HG03060 (cell line): ENCODE data around the gene TMEM184B.

Experiments
- ATAC-seq: cut with Tn5 transposase; IDR thresholded peaks from one replicate; pipeline ENCODE4 v1.9.1; 2021; ENCODE audit warnings: low read depth, moderate number of reproducible peaks; ENCODE audit not compliant: unreplicated experiment

The TMEM184B gene

DNA sequence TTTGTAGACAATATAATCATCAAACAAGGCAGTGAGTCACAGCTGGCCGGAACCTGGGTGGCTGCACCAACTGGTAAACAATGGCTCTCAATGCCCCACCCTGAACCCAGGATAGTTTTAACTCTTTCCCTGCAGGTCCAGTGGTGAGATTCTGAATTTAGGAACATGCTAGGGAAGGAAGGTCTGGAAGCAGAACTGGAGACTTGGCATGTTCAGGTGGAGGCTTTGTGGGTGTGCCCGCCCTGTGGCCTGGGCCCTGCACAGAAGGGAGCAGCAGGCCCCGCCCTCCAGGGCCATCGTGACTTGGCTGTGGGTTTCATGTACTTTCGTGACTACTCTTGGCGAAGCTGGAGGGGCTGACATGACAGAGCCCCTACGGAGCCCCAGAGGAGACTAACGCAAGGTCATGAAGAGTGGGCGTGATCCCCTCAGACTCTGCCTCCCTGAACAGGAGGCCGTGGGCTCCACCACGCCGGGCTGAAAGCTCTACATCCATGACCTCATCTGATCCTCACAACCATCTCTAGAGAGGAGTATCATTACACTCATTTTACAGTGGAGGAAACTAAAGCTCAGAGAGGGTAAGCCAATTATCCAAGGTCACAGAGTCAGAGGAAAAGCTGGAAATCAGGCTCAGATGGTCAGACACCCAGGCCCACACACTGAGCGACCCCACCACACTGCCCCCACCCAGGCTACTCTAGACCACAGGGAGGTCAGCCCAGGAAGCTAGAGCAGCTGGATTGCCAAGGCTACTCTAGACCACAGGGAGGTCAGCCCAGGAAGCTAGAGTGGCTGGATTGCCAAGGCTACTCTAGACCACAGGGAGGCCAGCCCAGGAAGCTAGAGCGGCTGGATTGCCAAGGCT lies 43.7 kb downstream of the TMEM184B start:
- no peak for ATAC-seq

DNA sequence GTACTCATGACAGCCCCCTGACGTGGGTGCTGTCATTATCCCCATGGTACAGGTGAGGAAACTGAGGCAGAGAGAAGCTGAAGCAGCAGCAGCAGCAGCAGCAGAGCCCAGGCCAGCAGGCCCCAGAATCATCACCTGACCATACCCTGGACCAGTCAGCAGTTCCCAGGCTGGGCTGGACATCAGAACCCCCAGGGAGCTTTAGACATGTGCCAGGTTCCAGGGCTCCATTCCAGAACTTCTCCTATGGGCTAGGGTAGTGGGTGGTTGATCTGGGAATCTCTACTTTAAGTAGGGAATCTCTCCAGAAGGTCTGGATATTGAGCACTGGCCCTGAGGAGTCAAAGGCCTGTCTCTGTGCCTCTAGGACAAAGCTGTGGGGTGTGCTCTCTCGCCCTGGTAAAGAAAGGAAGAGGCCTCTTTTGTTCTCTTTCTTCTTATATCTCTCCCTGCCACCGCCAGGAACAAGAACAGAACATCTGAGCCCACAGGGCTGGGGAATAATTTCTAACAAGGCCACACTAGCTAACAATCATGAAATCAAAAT lies 44.4 kb downstream of the TMEM184B start:
- ATAC-seq, result no peak

DNA sequence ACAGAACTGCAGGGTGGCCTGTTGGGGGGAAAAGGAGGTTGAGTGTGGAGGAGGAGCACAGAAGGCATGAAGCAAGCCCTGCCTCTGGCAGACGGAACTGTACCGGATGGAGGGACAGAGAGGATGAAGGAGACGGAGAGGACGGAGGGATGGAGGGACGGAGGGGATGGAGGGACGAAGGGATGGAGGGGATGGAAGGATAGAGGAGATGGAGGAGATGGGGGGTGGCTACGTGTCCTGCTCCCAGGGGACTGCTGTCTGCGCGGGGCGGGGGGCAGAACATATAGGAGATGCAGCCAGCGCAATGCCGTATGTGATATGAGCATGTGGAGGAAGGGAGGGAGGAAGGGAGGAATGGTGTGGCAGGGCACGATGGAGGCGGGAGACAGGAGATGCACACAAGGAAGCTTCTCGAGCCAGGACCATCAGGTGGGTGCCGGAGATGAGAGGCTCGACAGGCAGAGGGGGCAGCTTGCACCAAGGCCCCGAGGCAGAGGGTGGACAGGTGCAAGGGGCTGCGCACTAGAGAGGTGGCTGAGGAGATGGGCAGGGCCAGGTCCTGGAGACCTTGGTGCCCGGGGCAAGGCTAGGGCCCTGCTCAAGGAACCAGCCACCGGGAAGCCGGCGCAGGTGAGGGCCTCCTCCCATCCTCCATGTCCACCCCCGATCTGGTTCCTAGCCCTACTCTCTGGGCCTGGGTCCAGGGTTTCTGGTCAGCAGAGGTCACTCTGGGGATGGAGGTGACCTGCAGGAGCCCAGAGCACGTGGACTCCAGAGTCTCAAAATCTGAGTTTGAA lies 45.8 kb downstream of the TMEM184B start:
- no peak for ATAC-seq

DNA sequence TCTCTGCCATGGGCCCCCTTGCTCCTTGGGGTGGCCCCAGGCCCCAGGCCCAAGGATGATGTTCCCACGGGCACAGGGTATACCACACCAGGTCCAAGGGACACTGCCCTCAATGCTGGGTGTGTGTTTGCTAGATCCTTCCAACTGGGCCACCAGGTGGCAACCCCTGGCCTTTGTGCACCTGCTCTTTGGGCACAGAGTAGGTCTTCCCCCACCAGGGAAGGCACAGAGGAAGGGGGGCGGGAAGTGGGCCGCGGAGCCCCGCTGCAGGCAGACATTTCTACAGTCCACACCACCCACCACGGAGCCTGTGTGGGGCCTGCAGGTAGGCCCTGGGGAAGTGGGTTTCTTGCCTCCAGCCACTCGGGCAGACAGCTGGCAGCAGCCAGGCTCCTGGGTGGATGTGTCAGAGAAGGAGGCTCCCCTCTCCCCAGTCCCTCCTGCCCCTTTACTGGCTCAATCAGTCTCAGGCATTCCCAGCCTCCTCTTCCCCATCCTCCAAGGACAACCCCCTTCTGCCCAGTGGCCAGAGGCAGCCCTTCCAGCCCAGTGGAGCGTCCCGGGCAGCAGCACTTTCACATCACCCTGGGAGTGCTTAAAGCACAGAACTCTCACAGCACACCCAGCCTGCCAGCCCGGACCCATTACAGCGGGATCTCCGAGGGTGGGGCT lies 49.4 kb downstream of the TMEM184B start:
- ATAC-seq, result no peak

DNA sequence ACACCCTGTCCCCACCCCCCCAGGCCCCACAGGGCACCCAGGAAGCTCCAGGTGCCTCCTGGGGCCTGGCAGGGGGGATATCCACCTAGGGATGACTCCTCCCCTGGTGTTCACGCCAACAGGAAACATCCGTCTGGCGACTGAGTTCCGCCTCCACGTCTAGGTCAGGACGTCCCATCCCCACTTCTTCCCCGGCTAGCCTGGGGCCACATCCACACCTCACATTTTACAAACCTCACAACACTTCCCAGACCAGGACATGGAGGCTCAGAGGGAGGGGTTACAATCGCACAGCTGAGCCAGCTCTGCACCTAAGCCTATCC lies 50.1 kb downstream of the TMEM184B start:
- no peak for ATAC-seq

DNA sequence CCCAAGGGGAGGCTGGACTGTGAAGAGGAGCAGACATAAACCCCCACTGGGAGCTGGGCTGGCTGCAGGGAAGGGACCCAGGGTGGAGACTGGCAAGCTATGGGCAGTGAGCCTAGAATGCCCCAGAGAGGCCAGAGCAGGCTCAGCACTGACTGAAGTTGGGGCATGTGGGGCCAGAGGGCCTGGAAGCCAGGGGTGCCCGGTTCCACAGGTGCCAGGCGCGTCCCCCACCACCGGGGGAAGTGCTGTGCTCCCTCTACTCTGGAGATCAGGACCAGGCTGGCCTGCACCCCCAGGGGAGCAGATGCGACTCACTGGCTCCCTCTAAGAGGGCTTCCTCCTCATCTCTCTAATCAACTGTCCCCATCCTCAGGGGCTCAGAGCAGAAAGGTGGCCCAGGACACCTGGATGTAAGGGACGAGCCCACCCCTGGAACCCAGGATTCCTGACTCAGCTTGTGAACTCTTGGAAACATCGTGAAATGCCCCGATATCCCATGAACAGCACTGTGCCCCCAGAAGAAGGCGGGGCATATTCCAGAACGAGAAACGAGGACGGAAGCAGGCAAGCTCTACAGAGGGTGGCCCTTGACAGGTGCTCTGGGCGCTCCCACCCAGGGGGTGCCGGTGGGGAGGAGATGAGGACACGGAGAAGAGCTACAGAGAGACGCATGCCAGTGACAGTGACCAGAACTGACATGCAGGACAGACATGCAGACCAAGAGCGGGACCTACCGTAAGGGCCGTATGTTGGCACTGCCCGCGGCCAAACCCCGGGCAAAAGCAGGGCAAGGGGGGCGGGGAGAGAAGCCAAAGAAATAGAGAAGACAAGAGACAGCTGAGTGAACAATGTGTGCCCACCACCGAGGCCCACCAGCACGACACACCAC lies 50.7 kb downstream of the TMEM184B start:
- ATAC-seq, result no peak

DNA sequence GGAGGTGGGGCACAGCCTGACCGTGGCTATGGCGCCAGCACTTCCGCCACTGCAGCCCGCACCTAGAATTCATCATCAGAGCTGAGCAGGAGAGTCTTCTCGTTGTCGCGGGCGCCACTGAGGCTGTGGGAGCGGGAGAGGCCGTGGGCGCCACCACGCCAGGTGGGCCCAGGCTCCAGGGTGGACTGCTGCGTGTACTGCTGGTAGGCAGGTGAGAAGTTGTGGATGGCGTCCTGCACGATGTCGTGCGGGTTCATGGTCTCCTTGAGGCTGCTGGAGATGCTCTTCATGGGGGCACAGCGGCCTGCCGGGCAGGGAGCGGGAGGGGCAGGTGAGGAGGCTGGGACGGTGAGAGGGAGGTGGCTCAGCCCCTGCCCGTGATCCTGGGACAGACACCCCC lies 51.4 kb downstream of the TMEM184B start:
- ATAC-seq, result no peak

DNA sequence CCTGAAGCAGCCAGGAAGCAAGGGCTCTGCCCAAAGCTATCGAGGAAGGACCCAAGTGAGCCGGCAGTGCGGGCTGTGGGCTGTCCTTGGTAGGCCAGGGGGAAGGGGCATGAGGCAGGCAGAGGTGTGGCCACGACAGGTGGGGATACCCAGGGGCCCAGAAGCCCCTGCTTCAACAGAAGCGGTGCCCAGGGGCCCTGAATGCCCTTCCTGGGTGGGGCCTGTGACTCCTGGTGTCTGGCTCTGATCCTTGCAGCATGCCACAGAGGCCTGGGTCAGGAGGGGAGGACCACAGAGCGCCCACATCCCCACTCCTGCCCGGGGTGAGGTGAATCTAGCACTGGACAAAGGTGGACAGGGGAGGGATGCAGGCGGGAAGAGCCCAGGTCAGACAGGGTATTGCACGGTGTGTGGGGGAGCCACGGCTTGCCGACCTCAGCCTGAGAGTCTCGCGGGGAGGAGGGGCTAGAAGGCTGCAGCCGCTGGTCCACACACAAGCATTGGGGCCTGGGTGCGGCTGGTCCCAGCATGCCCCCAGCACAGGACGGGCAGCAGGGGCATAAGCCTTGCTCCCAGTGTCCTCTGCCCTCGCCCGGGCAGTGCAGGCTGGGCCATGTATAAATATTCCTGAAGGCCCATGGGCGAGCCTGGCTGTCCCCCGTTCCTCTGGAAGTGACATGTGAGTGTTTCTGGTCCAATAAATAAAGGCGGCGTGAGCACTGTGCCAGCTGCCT lies 52.0 kb downstream of the TMEM184B start:
- no peak for ATAC-seq

DNA sequence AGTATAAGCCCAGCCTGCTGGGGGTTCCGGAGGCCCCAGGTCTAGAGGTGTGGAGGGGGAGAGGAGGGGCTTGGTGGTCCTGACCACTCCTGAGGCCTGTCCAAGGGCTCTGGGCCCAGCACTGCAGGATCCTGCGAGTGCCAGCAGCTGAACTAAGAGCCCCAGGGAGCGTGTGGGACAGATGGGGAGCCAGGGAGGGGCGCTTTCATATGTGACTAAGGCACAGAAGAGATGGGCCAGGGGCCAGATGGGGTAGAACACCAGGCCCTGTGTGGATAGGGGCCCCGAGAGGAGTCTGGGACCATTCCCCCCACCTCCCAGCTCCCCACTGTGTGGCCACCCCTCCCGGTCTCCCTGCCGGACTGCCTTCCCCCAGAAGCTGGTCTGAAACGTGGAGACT lies 52.6 kb downstream of the TMEM184B start:
- ATAC-seq, result no peak

DNA sequence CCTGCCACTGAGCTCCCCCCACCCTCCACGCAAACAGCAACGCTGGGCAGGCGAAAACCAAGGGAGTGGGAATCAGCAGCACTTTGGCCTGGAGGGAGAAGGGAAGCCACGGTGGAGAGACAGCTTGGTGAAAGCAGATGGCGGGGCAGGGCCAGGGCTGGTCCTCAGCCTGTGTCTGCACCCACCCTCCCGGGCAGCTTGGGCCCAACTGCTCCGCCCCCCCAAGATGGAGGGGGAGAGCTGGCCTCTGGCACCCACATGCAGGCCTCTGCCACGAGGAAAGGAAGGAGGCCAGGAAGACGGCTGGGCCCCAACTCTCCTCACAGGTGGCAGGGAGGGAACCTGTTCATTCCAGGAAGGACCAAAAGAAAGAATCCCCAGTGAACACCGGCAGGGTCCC lies 53.2 kb downstream of the TMEM184B start:
- no peak for ATAC-seq

DNA sequence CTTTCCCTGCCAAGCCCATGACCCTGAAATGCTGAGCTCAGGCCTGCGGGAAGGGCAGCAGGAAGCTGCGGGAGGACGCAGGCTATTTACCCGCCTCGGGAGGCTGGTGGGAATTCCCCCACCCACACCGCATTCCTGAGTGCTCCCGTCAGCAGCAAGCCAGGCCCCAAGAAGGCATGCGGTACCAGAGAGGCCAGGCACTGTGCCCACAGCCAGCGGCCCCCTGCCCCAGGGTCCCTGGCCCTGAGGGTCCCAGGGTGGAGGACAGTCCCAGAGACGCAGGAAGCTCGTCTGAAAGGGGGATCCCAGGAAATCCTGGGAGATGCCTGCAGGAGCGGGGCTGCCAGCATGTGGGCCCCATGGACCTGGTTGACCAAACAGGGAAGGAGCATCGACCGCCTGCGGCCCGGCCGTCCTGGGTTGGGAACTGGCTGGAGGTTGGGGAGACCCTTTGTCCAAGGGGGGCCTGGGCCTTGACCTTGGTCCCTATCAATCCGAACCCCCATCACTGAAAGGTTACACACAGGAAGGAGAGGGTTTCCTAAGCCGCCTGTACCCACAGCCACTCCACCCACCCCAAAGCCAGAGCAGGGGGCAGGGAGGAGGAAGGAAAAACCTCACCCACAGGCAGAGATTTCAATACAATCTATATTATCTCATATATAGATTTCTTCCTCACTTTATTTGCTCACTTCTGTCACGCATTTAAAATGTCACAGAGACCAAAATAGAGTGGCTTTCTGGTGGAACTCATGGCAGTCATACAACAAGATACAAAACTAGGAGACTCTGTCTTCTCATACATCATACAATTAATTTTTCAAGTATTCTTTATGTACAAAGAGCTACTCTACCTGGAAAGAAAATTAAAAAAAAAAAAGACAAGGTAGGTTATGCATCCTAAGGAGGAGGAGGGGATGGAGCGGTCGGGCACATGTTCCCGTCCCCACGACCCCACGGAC lies 53.9 kb downstream of the TMEM184B start:
- ATAC-seq, result no peak

DNA sequence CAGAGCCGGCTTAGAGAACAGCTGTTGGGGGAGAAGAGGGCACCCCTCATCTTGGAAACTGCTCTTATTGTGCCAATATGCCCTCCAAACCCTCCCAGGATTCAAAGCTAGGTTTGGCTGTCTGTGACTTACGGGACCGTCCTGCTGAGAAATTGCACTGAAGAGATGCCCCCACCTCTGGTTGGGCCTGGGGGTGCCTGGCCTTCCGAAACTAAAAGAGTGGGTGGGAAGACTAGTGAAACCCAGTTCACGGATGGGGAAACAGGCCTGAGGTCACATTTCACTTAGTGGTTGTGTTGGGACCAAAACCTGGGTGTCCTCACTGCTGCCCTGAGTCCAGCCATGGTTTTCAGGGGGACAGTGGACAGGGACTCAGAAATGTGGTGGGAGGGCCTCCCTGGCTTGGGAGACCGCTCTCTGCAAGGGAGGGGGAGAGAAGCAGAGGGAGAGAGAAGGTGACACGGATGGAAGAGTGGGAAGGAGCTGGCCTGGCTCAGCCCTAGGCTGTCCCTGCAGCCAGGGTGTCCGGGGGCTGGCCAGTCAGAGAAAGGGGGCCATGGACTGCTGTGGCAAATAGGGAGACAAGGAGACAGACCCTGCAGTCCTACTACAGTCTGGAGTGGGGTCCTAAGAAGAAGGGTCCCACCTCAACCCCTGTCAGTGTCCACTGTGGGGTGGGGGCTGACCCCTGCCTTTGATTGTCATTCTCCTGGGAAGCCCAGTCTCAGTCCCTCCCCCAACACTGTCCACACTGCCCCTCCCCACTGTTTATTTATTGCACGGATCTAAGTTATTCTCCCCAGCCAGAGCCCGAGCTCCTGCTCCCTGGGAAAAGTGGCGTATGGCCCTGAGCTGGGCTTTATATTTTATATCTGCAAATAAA lies 57.4 kb downstream of the TMEM184B start:
- no peak for ATAC-seq

DNA sequence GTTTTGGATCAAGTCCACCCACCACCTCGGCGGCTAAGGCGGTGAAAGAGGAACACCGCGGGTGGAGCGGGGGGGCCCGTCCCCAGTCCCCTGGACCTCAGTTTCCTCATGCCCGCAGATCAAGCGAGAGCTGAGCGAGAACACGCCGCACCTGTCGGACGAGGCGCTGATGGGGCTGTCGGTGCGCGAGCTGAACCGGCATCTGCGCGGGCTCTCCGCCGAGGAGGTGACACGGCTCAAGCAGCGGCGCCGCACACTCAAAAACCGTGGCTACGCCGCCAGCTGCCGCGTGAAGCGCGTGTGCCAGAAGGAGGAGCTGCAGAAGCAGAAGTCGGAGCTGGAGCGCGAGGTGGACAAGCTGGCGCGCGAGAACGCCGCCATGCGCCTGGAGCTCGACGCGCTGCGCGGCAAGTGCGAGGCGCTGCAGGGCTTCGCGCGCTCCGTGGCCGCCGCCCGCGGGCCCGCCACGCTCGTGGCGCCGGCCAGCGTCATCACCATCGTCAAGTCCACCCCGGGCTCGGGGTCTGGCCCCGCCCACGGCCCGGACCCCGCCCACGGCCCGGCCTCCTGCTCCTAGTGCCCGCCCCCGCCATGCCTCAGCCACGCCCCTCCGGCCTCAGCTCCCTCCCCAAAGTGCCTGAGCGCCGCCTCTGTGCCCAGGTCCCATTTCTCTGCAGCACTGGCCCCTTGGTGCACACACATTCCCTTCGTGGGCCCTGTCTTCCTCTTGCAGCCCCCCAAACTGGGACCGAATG lies 58.3 kb downstream of the TMEM184B start:
- ATAC-seq, result no peak

DNA sequence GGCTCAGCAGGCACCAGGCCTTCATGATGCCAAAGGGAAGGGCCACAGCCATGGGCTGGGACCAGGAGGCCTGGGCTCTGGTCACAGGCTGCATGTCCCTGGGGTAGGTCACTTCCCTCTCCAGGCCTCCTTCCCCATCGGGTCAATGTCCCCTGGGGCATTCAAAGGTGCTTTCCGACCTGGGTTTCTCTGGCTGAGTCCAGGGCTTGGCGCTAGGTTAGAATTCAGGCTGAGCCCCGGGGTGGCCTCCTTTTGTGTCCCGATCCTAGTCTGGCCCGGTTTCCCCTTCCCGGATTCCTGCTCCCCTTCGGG lies 58.9 kb downstream of the TMEM184B start:
- no peak for ATAC-seq

DNA sequence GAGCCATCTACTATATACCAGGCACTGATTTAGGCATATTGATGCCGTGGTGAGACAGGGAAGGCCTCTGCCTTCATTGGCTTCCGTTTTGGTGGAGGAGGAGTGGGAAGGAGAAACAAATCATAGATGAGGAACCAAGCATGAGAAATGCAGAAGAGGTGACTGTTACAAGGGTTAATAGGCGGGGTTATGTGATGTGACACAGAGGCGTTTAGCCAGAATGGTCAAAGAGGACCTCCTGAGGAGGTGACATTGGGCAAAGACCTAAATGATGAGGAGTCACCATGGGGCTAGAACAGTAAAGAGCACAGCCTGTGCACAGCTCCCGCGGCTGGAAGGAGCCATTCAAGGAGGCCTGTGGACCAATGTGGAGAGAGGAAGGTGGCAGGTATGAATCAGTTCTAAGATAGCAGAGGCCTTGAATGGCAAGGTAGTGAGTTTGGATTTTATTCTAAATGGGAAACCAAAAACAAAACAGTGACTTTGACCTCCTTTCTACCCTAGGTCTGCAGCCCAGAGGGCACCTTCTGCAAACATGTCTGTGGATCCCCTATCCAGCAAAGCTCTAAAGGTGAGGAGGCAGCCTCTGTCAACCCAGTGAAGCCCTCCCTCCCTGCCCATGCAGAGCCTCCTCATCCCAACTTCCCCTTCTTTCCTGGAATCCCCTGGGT lies 59.4 kb downstream of the TMEM184B start:
- no peak for ATAC-seq

DNA sequence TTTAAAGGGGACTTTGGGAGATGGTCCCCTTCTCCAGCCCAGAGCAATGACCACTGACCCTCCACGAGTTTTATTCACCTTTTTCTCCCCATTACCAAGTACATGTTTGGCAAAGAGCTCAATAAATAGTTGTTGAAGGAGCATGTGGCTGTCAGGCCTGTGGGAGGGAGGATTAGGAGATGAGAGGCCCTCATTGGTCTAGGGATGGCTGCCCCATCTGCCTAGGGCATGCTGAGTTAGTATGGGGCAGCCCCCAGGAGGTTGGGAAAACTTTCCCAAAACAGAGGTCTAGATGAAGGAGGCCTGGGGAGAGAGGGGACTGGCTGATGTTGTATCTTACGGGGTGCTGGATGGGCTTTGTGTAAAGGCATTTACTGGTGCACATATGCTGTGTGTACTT lies 60.4 kb downstream of the TMEM184B start:
- no peak for ATAC-seq
